ENCODE results near the gene OR51F2. TPM values are rescaled to one million over a fixed set of nuclear protein-coding genes. Genes with fewer than 3 reads are reported as not detected.
A peak's percentile ranks its signal among the peaks of the same experiment; 100 is the strongest.

The OR51F2 gene
- total and polyA plus RNA-seq, 8 donors: not detected

DNA sequence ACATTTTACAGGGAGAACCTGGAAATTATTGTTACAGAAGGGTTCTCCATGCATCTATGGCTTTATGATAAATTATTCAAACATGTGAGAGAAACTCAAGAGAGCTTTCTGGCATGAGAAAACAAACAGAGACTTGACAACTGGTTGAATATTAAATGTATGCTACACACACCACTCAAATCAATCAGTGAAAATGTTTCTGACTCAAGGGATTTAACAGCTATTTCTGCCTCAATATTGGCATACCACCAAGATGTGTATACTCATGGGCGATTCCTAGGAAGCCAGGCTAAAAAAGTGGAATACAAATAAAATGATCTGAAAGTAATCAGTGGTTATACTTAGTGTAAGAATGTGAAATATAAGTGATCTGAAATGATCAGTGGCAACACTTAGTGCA lies 44.7 kb downstream of the OR51F2 start:
- intact Hi-C loops (cut with DNase I; ENCODE audit: low total_unique reads): no loop called here

More for the DNA sequence above, 44.7 kb downstream of the OR51F2 start:
- no peak overlapping the region for H3K4me3 ChIP-seq
- 22 to 38% (median 32%) methylated on average over 1 of the region's 1 CpG for WGBS, 5 donors
- TF ChIP-seq, protein P1, sequence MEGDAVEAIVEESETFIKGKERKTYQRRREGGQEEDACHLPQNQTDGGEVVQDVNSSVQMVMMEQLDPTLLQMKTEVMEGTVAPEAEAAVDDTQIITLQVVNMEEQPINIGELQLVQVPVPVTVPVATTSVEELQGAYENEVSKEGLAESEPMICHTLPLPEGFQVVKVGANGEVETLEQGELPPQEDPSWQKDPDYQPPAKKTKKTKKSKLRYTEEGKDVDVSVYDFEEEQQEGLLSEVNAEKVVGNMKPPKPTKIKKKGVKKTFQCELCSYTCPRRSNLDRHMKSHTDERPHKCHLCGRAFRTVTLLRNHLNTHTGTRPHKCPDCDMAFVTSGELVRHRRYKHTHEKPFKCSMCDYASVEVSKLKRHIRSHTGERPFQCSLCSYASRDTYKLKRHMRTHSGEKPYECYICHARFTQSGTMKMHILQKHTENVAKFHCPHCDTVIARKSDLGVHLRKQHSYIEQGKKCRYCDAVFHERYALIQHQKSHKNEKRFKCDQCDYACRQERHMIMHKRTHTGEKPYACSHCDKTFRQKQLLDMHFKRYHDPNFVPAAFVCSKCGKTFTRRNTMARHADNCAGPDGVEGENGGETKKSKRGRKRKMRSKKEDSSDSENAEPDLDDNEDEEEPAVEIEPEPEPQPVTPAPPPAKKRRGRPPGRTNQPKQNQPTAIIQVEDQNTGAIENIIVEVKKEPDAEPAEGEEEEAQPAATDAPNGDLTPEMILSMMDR (IDR thresholded peaks at IDR 0.05): no peak
- TF ChIP-seq POLR2AphosphoS5 (IDR thresholded peaks at IDR 0.05) (no peak), POLR2A (IDR thresholded peaks at IDR 0.05) (no peak), EP300 (IDR thresholded peaks at IDR 0.05) (no peak)
- H3K27ac ChIP-seq: no peak overlapping the region
- H3K27me3 ChIP-seq: no peaks in the 10 kb centered on the region
- H3K9me3 ChIP-seq: peaks cover 0 to 4% (median 0%) of the 10 kb centered on the region in 4 donors
- H3K36me3 ChIP-seq: no peaks in the 10 kb centered on the region
- DNase-seq: peak in 1 of 2 donors; percentile 12
- H3K4me1 ChIP-seq: no peaks in the 10 kb centered on the region

Other genes starting within 250 kb of the OR51F2 start
- not detected for gene OR52I2, start 239.6 kb upstream of the OR51F2 start, total RNA-seq
- not detected for gene OR52I2, start 239.6 kb upstream of the OR51F2 start, polyA plus RNA-seq
- not detected for gene OR52I1, start 227.3 kb upstream of the OR51F2 start, total RNA-seq
- gene OR52I1, start 227.3 kb upstream of the OR51F2 start, polyA plus RNA-seq: not detected
- gene TRIM68, start 213.1 kb upstream of the OR51F2 start, total RNA-seq: 10 to 100 TPM in 3 of 5 donors, 1 to 10 TPM in 1, not detected in 1; 4.5 to 32.0 (median 16.8) TPM
- 10 to 100 TPM in 1 of 3 donors, 1 to 10 TPM in 2; 6.5 to 12.1 (median 7.0) TPM for gene TRIM68, start 213.1 kb upstream of the OR51F2 start, polyA plus RNA-seq
- gene OR51D1, start 183.8 kb upstream of the OR51F2 start, total RNA-seq: not detected
- not detected for gene OR51D1, start 183.8 kb upstream of the OR51F2 start, polyA plus RNA-seq
- 1 to 10 TPM in 2 of 5 donors, not detected in 3; 1.5 to 2.5 TPM for gene OR51E1, start 177.3 kb upstream of the OR51F2 start, total RNA-seq
- under 1 TPM in 2 of 3 donors, not detected in 1; 0.18 to 0.25 TPM for gene OR51E1, start 177.3 kb upstream of the OR51F2 start, polyA plus RNA-seq
- 10 to 100 TPM in 1 of 5 donors, under 1 TPM in 1, not detected in 3; 0.37 to 26.1 TPM for gene OR51E2, start 123.5 kb upstream of the OR51F2 start, total RNA-seq
- gene OR51E2, start 123.5 kb upstream of the OR51F2 start, polyA plus RNA-seq: under 1 TPM in 1 of 3 donors, not detected in 2; 0.05 TPM
- not detected for gene MMP26, start 116.5 kb upstream of the OR51F2 start, total RNA-seq
- gene MMP26, start 116.5 kb upstream of the OR51F2 start, polyA plus RNA-seq: not detected
- not detected for gene OR51F1, start 51.4 kb upstream of the OR51F2 start, total RNA-seq
- not detected for gene OR51F1, start 51.4 kb upstream of the OR51F2 start, polyA plus RNA-seq
- gene OR52R1, start 16.9 kb upstream of the OR51F2 start, total RNA-seq: not detected
- gene OR52R1, start 16.9 kb upstream of the OR51F2 start, polyA plus RNA-seq: not detected
- not detected for gene OR51S1, start 27.9 kb downstream of the OR51F2 start, total RNA-seq
- gene OR51S1, start 27.9 kb downstream of the OR51F2 start, polyA plus RNA-seq: not detected
- gene OR51T1, start 60.6 kb downstream of the OR51F2 start, total RNA-seq: not detected
- gene OR51T1, start 60.6 kb downstream of the OR51F2 start, polyA plus RNA-seq: not detected
- not detected for gene OR51A7, start 82.5 kb downstream of the OR51F2 start, total RNA-seq
- gene OR51A7, start 82.5 kb downstream of the OR51F2 start, polyA plus RNA-seq: not detected
- gene OR51G2, start 98.0 kb downstream of the OR51F2 start, total RNA-seq: not detected
- gene OR51G2, start 98.0 kb downstream of the OR51F2 start, polyA plus RNA-seq: not detected
- gene OR51G1, start 103.0 kb downstream of the OR51F2 start, total RNA-seq: not detected
- gene OR51G1, start 103.0 kb downstream of the OR51F2 start, polyA plus RNA-seq: not detected
- not detected for gene OR51A4, start 126.3 kb downstream of the OR51F2 start, total RNA-seq
- not detected for gene OR51A4, start 126.3 kb downstream of the OR51F2 start, polyA plus RNA-seq
- gene OR51A2, start 134.4 kb downstream of the OR51F2 start, total RNA-seq: not detected
- not detected for gene OR51A2, start 134.4 kb downstream of the OR51F2 start, polyA plus RNA-seq
- gene OR51L1, start 173.5 kb downstream of the OR51F2 start, total RNA-seq: not detected
- gene OR51L1, start 173.5 kb downstream of the OR51F2 start, polyA plus RNA-seq: not detected
- gene OR52J3, start 225.2 kb downstream of the OR51F2 start, total RNA-seq: not detected
- gene OR52J3, start 225.2 kb downstream of the OR51F2 start, polyA plus RNA-seq: not detected
- gene OR52E2, start 238.3 kb downstream of the OR51F2 start, total RNA-seq: not detected
- gene OR52E2, start 238.3 kb downstream of the OR51F2 start, polyA plus RNA-seq: not detected
- gene OR52E1, start 248.3 kb downstream of the OR51F2 start, total RNA-seq: 1 to 10 TPM in 1 of 5 donors, not detected in 4; 2.6 TPM
- not detected for gene OR52E1, start 248.3 kb downstream of the OR51F2 start, polyA plus RNA-seq